ENCODE measurements around the gene HACD2. TPM values are rescaled to one million over a fixed set of nuclear protein-coding genes. Genes with fewer than 3 reads are reported as not detected.

The HACD2 gene
- total and polyA plus RNA-seq, 9 of the 15 experiments (the other 6 are each of a cell fraction or from before 2014, with no cell fraction given): 1.3 to 10.5 (median 3.8) TPM

DNA sequence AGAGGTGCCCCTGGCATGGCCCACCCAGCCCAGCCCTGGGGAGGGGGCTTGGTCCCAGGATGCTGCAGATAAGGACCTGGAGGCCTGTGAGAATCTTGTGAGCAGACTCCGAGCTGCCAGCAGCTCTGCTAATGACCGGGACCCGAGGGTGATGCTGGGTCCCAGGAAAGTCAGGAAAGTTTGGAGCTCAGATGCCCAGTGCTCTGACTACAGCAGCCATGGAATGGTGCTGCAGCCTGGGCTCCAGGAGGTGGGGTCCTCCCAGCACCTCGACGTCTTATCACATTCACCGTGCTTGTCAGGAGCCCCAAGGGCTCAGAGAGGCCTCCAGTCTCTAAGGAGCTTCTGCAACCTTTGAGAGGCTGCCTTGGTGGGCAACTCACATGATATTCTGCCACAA is 101.7 kb downstream of the HACD2 start (continued):
- TF ChIP-seq CHD7 (IDR thresholded peaks at IDR 0.05; ENCODE audit: low read depth, low read length) (no peak), SRSF7 (optimal IDR thresholded peaks at IDR 0.05; ENCODE audit: low read depth, low read length) (no peak), CCAR2 (IDR thresholded peaks at IDR 0.05; ENCODE audit: low read depth, low read length) (no peak)
